Measurements from ENCODE around the gene TMEM107. TPM values are rescaled to one million over a fixed set of nuclear protein-coding genes. Genes with fewer than 3 reads are reported as not detected.

The TMEM107 gene
- total and polyA plus RNA-seq, 10 of the 15 experiments (the other 5 are each of a cell fraction or from before 2014, with no cell fraction given): 7.9 to 38.7 (median 22.9) TPM

DNA sequence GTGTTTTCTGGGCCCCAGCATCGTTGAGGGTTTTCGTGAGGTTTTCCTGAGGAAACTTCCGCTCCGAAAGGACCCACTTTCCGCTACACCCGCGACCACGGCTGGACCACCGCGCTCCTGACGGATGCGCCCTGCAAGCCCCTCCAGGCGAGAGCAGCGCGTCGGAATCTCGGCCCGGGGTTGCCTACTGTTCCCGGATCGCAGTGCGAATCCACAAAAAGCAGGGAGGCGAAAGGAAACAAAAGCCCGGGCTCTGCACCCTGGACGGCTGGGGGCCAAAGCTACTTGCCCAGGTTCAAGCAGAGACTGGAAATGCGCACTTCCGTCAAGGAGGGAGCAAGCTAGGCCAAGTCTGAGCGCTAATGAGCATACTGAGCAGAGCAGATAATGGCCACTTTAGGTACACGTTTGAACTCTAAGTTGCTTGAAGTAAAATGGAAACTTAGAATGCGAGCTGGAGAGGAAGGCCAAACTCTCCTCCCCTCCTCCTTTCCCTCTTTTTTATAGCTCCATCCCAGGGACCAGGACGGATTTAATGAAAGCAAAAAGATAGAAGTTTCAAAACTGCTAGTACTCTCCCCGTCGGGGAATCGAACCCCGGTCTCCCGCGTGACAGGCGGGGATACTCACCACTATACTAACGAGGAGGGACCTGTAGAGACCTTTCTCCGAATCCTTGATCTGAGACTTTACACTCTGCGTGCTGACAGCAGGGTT lies 45.6 kb upstream of the TMEM107 start:
- Histone ChIP-seq H3K27ac (ENCODE audit: control insufficient read depth, insufficient read depth) (peak overlapping the region; percentile 97), H4K20me1 (ENCODE audit: control insufficient read depth, insufficient read depth) (no peaks in the 10 kb centered on the region), H3K27me3 (replicated peaks in 1 of 2; ENCODE audit: control insufficient read depth in 2 of 2, insufficient read depth in 2 of 2, low read length in 1 of 2) (no peaks in the 10 kb centered on the region), H3K36me3 (ENCODE audit: control insufficient read depth in 2 of 2, insufficient read depth in 2 of 2, low read length in 1 of 2) (no peaks in the 10 kb centered on the region), H3K4me1 (ENCODE audit: control insufficient read depth, insufficient read depth, low read length) (peaks cover 23% of the 10 kb centered on the region), H3K79me2 (ENCODE audit: control insufficient read depth, insufficient read depth, low read length) (no peaks in the 10 kb centered on the region), H2AFZ (ENCODE audit: control insufficient read depth, low read depth, low read length) (peak overlapping the region; percentile 91), H3K9ac (ENCODE audit: control insufficient read depth, insufficient read depth, low read length) (peak overlapping the region; percentile 95), H3K9me3 (replicated peaks; ENCODE audit: control insufficient read depth, insufficient read depth, low read length) (no peaks in the 10 kb centered on the region), H3K4me3 (peak overlapping the region; percentile 83), H3K4me2 (ENCODE audit: control insufficient read depth, insufficient read depth) (peak overlapping the region; percentile 99)
- DNase-seq (ENCODE audit: low read depth, low spot score) (peak; percentile 96), FAIRE-seq (no peak), ATAC-seq (peak; percentile 59)
- TSS peak; percentile 40 for BruUV-seq (replicated peaks)
- RAD21 ChIA-PET (ENCODE audit: unreplicated experiment): interaction anchor here (0.6 to 6.5 kb wide), 19 partner anchors 9 to 818 kb away, joined by 3 to 117 read pairs (median 6); partner anchors contain the start of genes AURKB, BORCS6, CTC1 and HES7
- CTCF ChIA-PET: interaction anchor here (0.7 to 5.0 kb wide), 19 partner anchors 11 to 162 kb away, joined by 3 to 56 read pairs (median 6); partner anchors contain the start of genes ALOXE3, AURKB, BORCS6 and CTC1
- SMC1A ChIA-PET (ENCODE audit: uncharacterized antibody, unreplicated experiment): interaction anchor here (1.0 to 6.7 kb wide), 19 partner anchors 11 to 102 kb away, joined by 3 to 64 read pairs (median 9); partner anchors contain the start of genes AURKB, BORCS6, CTC1 and PFAS
- 2% methylated on average over 40 of the region's 40 CpGs for WGBS (ENCODE audit: insufficient coverage, insufficient replicate concordance, low lambda C conversion rate, missing lambda C conversion rate)
- intact Hi-C loops (cut with micrococcal nuclease; ENCODE audit: unreplicated experiment) (loop anchor here (1.0 to 5.0 kb wide), 5 partner anchors 25 to 103 kb away; no protein-coding TSS in a partner anchor), in situ Hi-C loops (cut with MboI) (loop anchor here (5.0 kb wide), 2 partner anchors 35 to 95 kb away; no protein-coding TSS in a partner anchor)
- POLR2A ChIA-PET: interaction anchor here (0.7 to 9.0 kb wide), 18 partner anchors 12 to 535 kb away, joined by 3 to 161 read pairs (median 6); partner anchors contain the start of genes AURKB, BORCS6, CTC1 and PFAS
- TF ChIP-seq HCFC1 (IDR thresholded peaks at IDR 0.05; ENCODE audit: low read length): no peak
- TF ChIP-seq BMI1 (IDR thresholded peaks at IDR 0.05; ENCODE audit: borderline replicate concordance): no peak
- TF ChIP-seq, protein P1, sequence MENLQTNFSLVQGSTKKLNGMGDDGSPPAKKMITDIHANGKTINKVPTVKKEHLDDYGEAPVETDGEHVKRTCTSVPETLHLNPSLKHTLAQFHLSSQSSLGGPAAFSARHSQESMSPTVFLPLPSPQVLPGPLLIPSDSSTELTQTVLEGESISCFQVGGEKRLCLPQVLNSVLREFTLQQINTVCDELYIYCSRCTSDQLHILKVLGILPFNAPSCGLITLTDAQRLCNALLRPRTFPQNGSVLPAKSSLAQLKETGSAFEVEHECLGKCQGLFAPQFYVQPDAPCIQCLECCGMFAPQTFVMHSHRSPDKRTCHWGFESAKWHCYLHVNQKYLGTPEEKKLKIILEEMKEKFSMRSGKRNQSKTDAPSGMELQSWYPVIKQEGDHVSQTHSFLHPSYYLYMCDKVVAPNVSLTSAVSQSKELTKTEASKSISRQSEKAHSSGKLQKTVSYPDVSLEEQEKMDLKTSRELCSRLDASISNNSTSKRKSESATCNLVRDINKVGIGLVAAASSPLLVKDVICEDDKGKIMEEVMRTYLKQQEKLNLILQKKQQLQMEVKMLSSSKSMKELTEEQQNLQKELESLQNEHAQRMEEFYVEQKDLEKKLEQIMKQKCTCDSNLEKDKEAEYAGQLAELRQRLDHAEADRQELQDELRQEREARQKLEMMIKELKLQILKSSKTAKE (IDR thresholded peaks at IDR 0.05; ENCODE audit: low read depth, poor library complexity, severe bottlenecking): peak; percentile 69
- TF ChIP-seq CHD1 (IDR thresholded peaks at IDR 0.05; ENCODE audit: low read depth, low read length): no peak; the same call in 1 of the 2 replicates
- TF ChIP-seq POLR2AphosphoS5 (IDR thresholded peaks at IDR 0.05; ENCODE audit: low read length): peak; percentile 61; the same call in 1 of the 2 replicates
- TF ChIP-seq, protein P2, sequence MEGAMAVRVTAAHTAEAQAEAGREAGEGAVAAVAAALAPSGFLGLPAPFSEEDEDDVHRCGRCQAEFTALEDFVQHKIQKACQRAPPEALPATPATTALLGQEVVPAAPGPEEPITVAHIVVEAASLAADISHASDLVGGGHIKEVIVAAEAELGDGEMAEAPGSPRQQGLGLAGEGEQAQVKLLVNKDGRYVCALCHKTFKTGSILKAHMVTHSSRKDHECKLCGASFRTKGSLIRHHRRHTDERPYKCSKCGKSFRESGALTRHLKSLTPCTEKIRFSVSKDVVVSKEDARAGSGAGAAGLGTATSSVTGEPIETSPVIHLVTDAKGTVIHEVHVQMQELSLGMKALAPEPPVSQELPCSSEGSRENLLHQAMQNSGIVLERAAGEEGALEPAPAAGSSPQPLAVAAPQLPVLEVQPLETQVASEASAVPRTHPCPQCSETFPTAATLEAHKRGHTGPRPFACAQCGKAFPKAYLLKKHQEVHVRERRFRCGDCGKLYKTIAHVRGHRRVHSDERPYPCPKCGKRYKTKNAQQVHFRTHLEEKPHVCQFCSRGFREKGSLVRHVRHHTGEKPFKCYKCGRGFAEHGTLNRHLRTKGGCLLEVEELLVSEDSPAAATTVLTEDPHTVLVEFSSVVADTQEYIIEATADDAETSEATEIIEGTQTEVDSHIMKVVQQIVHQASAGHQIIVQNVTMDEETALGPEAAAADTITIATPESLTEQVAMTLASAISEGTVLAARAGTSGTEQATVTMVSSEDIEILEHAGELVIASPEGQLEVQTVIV (IDR thresholded peaks at IDR 0.05; ENCODE audit: borderline replicate concordance, partially characterized antibody): no peak
- TF ChIP-seq, protein P3, sequence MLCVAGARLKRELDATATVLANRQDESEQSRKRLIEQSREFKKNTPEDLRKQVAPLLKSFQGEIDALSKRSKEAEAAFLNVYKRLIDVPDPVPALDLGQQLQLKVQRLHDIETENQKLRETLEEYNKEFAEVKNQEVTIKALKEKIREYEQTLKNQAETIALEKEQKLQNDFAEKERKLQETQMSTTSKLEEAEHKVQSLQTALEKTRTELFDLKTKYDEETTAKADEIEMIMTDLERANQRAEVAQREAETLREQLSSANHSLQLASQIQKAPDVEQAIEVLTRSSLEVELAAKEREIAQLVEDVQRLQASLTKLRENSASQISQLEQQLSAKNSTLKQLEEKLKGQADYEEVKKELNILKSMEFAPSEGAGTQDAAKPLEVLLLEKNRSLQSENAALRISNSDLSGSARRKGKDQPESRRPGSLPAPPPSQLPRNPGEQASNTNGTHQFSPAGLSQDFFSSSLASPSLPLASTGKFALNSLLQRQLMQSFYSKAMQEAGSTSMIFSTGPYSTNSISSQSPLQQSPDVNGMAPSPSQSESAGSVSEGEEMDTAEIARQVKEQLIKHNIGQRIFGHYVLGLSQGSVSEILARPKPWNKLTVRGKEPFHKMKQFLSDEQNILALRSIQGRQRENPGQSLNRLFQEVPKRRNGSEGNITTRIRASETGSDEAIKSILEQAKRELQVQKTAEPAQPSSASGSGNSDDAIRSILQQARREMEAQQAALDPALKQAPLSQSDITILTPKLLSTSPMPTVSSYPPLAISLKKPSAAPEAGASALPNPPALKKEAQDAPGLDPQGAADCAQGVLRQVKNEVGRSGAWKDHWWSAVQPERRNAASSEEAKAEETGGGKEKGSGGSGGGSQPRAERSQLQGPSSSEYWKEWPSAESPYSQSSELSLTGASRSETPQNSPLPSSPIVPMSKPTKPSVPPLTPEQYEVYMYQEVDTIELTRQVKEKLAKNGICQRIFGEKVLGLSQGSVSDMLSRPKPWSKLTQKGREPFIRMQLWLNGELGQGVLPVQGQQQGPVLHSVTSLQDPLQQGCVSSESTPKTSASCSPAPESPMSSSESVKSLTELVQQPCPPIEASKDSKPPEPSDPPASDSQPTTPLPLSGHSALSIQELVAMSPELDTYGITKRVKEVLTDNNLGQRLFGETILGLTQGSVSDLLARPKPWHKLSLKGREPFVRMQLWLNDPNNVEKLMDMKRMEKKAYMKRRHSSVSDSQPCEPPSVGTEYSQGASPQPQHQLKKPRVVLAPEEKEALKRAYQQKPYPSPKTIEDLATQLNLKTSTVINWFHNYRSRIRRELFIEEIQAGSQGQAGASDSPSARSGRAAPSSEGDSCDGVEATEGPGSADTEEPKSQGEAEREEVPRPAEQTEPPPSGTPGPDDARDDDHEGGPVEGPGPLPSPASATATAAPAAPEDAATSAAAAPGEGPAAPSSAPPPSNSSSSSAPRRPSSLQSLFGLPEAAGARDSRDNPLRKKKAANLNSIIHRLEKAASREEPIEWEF (IDR thresholded peaks at IDR 0.05; ENCODE audit: insufficient replicate concordance, low read depth, low read length): no peak
- TF ChIP-seq PAX8 (IDR thresholded peaks at IDR 0.05): no peak
- peak; percentile 8; the same call in 1 of the 2 replicates for TF ChIP-seq NR2F1 (conservative IDR thresholded peaks at IDR 0.05)
- TF ChIP-seq ESRRA (IDR thresholded peaks at IDR 0.05; ENCODE audit: low read length): no peak
- no peak for TF ChIP-seq RAD51 (IDR thresholded peaks at IDR 0.05)
- TF ChIP-seq BCL11A (IDR thresholded peaks at IDR 0.05; ENCODE audit: low read depth, low read length): no peak
- TF ChIP-seq POU2F2 (IDR thresholded peaks at IDR 0.05; ENCODE audit: borderline replicate concordance, low read depth, low read length): peak; percentile 5; the same call in 1 of the 3 replicates
